ENCODE measurements around the gene NOX3.

DNA sequence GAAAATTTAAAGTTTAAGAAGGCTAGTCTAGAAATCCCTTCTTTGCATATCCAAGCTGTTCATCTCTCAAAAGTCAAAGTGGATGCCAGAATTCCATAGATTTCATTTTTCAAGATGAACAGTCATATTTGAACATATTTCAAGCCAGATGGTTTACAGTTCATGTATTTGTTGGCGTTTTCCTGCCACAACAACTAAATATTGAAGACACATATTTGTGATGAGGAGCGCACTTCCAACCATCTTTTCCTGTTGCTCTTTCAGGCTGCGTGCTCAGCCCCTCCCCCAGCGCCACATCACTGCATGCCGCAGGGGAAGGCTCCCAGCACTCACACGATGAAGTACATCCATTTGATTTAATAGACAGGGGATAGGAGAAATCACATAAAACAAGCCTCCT lies 5.9 kb upstream of the NOX3 start:
- TF ChIP-seq, protein P1, sequence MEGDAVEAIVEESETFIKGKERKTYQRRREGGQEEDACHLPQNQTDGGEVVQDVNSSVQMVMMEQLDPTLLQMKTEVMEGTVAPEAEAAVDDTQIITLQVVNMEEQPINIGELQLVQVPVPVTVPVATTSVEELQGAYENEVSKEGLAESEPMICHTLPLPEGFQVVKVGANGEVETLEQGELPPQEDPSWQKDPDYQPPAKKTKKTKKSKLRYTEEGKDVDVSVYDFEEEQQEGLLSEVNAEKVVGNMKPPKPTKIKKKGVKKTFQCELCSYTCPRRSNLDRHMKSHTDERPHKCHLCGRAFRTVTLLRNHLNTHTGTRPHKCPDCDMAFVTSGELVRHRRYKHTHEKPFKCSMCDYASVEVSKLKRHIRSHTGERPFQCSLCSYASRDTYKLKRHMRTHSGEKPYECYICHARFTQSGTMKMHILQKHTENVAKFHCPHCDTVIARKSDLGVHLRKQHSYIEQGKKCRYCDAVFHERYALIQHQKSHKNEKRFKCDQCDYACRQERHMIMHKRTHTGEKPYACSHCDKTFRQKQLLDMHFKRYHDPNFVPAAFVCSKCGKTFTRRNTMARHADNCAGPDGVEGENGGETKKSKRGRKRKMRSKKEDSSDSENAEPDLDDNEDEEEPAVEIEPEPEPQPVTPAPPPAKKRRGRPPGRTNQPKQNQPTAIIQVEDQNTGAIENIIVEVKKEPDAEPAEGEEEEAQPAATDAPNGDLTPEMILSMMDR (conservative IDR thresholded peaks at IDR 0.05): no peak
- no peak for TF ChIP-seq ZFX (IDR thresholded peaks at IDR 0.05)

All from C4-2B (cell line).